AG09319 (cell line): ENCODE data around the gene C6orf132.

Experiments used
- DNase-seq: peaks from one replicate; pipeline ENCODE4 v3.0.0-alpha.2; 2010; ENCODE audit warnings: low read depth; ENCODE audit errors: extremely low read depth
- CTCF ChIP-seq: IDR thresholded peaks from 2 replicates; pipeline ENCODE4 v1.5.1; 2011; ENCODE audit warnings: low read depth, mild to moderate bottlenecking, inconsistent platforms, low read length, moderate library complexity

C6orf132 gene

DNA sequence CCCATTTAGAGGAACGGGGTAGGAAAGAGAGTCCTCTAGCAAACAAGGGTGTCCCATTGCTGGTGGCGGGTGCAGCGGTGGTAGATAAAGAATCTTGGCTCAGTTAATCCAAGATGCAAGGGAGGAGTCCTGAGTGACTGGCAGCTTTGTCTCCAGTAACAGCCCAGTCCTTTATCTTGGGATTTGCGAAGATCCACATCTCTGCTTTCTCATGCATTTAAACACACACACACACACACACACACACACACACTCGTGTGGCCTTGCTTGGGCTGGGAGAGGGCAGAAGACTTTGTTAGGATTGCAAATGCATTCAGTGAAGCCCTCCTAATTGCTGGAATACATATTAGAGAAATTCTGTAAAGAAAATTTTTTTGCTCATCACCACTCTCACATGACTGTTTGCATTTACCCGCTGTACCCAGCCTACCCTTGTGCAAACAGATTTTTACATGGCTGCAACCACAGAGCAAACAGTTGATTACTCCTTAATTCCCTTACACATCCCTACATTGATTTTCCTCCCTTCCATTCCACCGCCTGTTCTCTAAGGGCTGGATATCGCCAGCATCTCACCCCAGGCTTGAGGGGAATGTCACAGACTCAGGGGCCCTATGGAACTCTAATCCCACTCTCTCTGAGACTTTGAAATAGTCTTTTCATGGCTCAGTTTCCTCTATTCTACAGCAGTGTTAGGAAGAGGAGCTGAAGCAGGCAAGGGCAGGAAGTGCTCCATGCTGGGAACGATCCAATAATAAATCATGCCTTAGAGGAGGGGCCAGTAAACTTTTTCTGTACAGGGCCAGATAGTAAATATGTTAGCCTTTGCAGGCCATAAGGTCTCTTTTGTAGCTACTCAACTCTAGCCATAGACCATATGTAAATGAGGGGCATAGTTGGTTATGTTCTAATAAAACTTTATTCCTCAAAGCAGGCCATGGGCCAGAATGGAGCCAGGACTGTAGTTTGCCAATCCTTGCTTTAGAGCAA is 3.5 kb downstream of the C6orf132 start:
- no peak for TF ChIP-seq CTCF
- DNase-seq, result no peak

DNA sequence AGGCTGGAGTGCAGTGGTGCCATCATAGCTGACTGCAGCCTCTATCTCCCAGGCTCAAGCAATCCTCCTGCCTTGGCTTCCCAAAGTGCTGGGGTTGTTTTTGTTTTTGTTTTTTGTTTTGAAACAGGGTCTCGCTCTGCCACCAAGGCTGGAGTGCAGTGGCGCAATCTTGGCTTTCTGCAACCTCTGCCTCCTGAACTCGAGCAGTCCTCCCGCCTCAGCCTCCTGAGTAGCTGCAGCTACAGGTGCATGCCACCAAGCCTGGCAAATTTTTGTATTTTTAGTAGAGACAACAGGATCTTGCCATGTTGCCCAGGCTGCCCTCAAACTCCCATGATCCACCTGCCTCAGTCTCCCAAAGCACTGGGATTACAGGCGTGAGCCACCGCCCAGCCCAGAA is 4.2 kb downstream of the C6orf132 start:
- no peak for TF ChIP-seq CTCF
- no peak for DNase-seq

GRCh38 chr6:42137194-42137753 is 5.1 kb downstream of the C6orf132 start:
- TF ChIP-seq CTCF, result no peak
- DNase-seq, result no peak

- no peak for DNase-seq
- peak; percentile 40 for TF ChIP-seq CTCF
Observed at GRCh38 chr6:42136508-42137193, 5.8 kb downstream of the C6orf132 start.

- no peak for TF ChIP-seq CTCF
- no peak for DNase-seq
Observed at GRCh38 chr6:42135722-42136121, 6.7 kb downstream of the C6orf132 start.

DNA sequence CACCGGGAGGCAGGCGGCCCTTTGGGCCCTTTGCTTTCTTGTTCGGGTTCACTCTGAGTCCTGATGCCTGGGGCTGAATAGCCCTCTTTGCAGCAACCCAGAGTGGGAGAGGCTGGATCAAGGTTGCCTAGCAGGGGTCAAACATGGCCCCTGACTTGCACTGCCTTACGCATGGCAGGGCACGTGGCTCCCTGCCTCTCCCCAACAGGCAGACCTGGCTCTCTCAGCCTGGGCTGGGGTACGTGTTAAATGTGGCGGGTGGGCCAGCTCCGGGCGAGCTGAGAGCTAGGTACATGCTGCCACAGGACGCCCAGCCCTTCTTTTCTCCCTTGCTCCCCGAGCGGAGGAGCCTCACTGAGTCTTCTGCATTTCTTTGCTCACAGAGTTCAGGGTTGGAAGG is 7.3 kb downstream of the C6orf132 start:
- no peak for DNase-seq
- no peak for TF ChIP-seq CTCF

GRCh38 chr6:42133926-42134325 is 8.5 kb downstream of the C6orf132 start:
- DNase-seq, result no peak
- no peak for TF ChIP-seq CTCF
